Measurements from ENCODE around the gene SCAMP5.

Gene SCAMP5

DNA sequence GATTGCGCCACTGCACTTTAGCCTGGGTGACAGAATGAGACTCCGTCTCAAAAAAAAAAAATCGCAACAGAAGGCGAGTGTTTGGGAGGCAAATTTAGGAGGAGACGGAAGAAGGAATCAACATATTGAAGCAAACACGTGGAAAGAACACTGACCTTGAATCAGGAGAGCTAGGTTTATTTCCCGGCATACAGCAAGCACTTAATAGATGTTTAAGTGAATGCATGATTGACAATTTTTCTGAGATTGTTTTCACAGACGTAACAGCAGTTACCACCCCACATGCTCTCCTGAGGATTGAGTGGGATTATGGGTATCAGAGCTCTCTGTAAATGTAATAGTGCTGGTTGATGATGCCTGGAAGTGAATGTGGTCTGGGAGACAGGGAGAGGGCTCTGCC lies 33.1 kb upstream of the SCAMP5 start:
- H3K4me1 ChIP-seq (ENCODE audit: control insufficient read depth in 1 of 2, insufficient read depth in 1 of 2, low read depth in 1 of 2, low read length in 1 of 2), result peaks cover 7 to 20% of the 10 kb centered on the region in 2 experiments
- TF ChIP-seq CTCF (IDR thresholded peaks at IDR 0.05), result no peak
- H3K4me3 ChIP-seq (ENCODE audit: low read depth in 1 of 2, low read length in 1 of 2), result no peak overlapping the region
- H3K36me3 ChIP-seq, result no peaks in the 10 kb centered on the region
- no peaks in the 10 kb centered on the region for H3K9me3 ChIP-seq
- peaks cover 78% of the 10 kb centered on the region for H3K27me3 ChIP-seq
- no peak overlapping the region for H3K27ac ChIP-seq

GRCh38 chr15:74962671-74963070 lies 32.7 kb upstream of the SCAMP5 start:
- Histone ChIP-seq H3K27ac (no peak overlapping the region), H3K9me3 (no peaks in the 10 kb centered on the region), H3K4me3 (ENCODE audit: low read depth in 1 of 2, low read length in 1 of 2) (no peak overlapping the region), H3K27me3 (peaks cover 73% of the 10 kb centered on the region), H3K4me1 (ENCODE audit: control insufficient read depth in 1 of 2, insufficient read depth in 1 of 2, low read depth in 1 of 2, low read length in 1 of 2) (peaks cover 2 to 16% of the 10 kb centered on the region in 2 experiments), H3K36me3 (no peaks in the 10 kb centered on the region)
- TF ChIP-seq CTCF (IDR thresholded peaks at IDR 0.05), result no peak

DNA sequence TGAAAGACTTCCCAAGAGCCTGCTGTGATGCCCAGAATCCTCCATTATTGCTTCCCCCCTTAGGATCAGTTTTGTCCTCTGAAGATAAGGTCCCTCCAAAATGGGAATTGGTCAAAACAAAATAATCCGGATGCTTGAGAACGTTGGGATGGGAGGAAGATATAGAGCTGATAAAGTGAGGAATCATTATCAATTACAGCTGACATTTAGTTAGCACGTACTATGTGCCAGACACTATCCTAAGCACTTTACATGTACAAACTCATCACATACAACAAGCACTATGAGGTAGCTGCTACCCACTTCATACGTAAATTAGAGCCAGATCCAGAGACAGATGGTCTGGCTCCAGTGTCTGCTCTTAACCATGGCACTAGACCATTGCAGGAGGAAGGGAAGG lies 32.1 kb upstream of the SCAMP5 start:
- no peak for TF ChIP-seq CTCF (IDR thresholded peaks at IDR 0.05)
- no peaks in the 10 kb centered on the region for H3K36me3 ChIP-seq
- H3K27ac ChIP-seq, result no peak overlapping the region
- peaks cover 0 to 12% of the 10 kb centered on the region in 2 experiments for H3K4me1 ChIP-seq (ENCODE audit: control insufficient read depth in 1 of 2, insufficient read depth in 1 of 2, low read depth in 1 of 2, low read length in 1 of 2)
- no peak overlapping the region for H3K4me3 ChIP-seq (ENCODE audit: low read depth in 1 of 2, low read length in 1 of 2)
- peaks cover 68% of the 10 kb centered on the region for H3K27me3 ChIP-seq
- H3K9me3 ChIP-seq, result no peaks in the 10 kb centered on the region

GRCh38 chr15:74964794-74965193 lies 30.6 kb upstream of the SCAMP5 start:
- Histone ChIP-seq H3K36me3 (no peaks in the 10 kb centered on the region), H3K27me3 (peaks cover 52% of the 10 kb centered on the region), H3K9me3 (no peaks in the 10 kb centered on the region), H3K4me1 (ENCODE audit: control insufficient read depth in 1 of 2, insufficient read depth in 1 of 2, low read depth in 1 of 2, low read length in 1 of 2) (no peaks in the 10 kb centered on the region), H3K4me3 (ENCODE audit: low read depth in 1 of 2, low read length in 1 of 2) (no peak overlapping the region), H3K27ac (no peak overlapping the region)
- TF ChIP-seq CTCF (IDR thresholded peaks at IDR 0.05), result no peak

- Histone ChIP-seq H3K36me3 (no peaks in the 10 kb centered on the region), H3K9me3 (no peaks in the 10 kb centered on the region), H3K27ac (no peak overlapping the region), H3K4me1 (ENCODE audit: control insufficient read depth in 1 of 2, insufficient read depth in 1 of 2, low read depth in 1 of 2, low read length in 1 of 2) (no peaks in the 10 kb centered on the region), H3K27me3 (peaks cover 23% of the 10 kb centered on the region), H3K4me3 (ENCODE audit: low read depth in 1 of 2, low read length in 1 of 2) (no peak overlapping the region)
- no peak for TF ChIP-seq CTCF (IDR thresholded peaks at IDR 0.05)
Observed at GRCh38 chr15:74967670-74968069, 27.7 kb upstream of the SCAMP5 start.

GRCh38 chr15:74976159-74976558 lies 19.2 kb upstream of the SCAMP5 start:
- Histone ChIP-seq H3K36me3 (no peaks in the 10 kb centered on the region), H3K4me1 (ENCODE audit: control insufficient read depth in 1 of 2, insufficient read depth in 1 of 2, low read depth in 1 of 2, low read length in 1 of 2) (no peaks in the 10 kb centered on the region), H3K27ac (no peak overlapping the region), H3K27me3 (peaks cover 28% of the 10 kb centered on the region), H3K9me3 (no peaks in the 10 kb centered on the region), H3K4me3 (ENCODE audit: low read depth in 1 of 2, low read length in 1 of 2) (no peak overlapping the region)
- no peak for TF ChIP-seq CTCF (IDR thresholded peaks at IDR 0.05)
